Parathyroid adenoma (tissue), 2 donors: ENCODE measurements around the gene ROS1.

Source experiments
- H2AFZ ChIP-seq: fragments of 300-600 bp; sonication (generic); one replicate; pipeline ENCODE4 v1.7.0; 2017; ENCODE audit warnings: antibody characterized with exemption, mild to moderate bottlenecking
- H3K27ac ChIP-seq: fragments of 300-600 bp; sonication (generic); one replicate; pipeline ENCODE4 v1.7.0; 2017
- H3K27me3 ChIP-seq: fragments of 300-600 bp; sonication (generic); one replicate; pipeline ENCODE4 v1.7.0; 2017; ENCODE audit warnings: low read length; ENCODE audit not compliant: control insufficient read depth, insufficient read depth
- H3K36me3 ChIP-seq: fragments of 300-600 bp; sonication (generic); one replicate; pipeline ENCODE4 v1.7.0; 2017; ENCODE audit warnings: low read length; ENCODE audit not compliant: control insufficient read depth, insufficient read depth
- H3K4me1 ChIP-seq: fragments of 300-600 bp; sonication (generic); one replicate; pipeline ENCODE4 v1.7.0; 2017; ENCODE audit warnings: control low read depth
- H3K4me2 ChIP-seq: fragments of 300-600 bp; sonication (generic); one replicate; pipeline ENCODE4 v1.7.0; 2017; ENCODE audit warnings: low read length
- H3K4me3 ChIP-seq: fragments of 300-600 bp; sonication (generic); one replicate; pipeline ENCODE4 v1.7.0; 2017; ENCODE audit warnings: low read depth, low read length
- H3K79me2 ChIP-seq: fragments of 300-600 bp; sonication (generic); one replicate; pipeline ENCODE4 v1.7.0; 2017; ENCODE audit warnings: control low read depth
- H3K9ac ChIP-seq: fragments of 300-600 bp; sonication (generic); one replicate; pipeline ENCODE4 v1.7.0; 2017; ENCODE audit warnings: mild to moderate bottlenecking
- H3K9me3 ChIP-seq: fragments of 300-600 bp; sonication (generic); one replicate; pipeline ENCODE4 v1.7.0; 2017; ENCODE audit warnings: low read length; ENCODE audit not compliant: control insufficient read depth
- TF ChIP-seq, protein P1 (sequence below): fragments of 300-600 bp; sonication (generic); IDR thresholded peaks from one replicate; pipeline ENCODE4 v1.7.0; 2017; ENCODE audit warnings: antibody characterized with exemption, mild to moderate bottlenecking
- donor health status: primary hyperparathyroidism.

The ROS1 gene

DNA sequence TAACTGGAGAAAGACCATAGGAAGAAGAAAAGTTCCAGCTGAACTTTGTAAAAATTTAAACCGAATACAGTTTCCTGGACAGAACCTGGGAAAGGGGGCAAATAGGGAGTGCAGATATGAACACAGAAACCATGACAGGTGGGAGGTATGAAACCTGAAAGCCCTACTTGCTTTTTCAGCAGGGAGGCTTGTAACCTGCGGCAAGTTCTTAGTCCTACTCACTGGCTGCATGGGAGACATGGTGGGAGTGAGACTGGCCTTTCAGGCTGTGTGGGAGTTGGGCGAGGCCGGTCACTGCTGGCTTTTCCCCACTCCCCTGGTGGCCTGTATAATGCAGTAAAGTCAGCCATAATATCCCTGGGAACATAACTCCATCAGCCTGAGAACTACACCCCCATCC is 54.2 kb downstream of the ROS1 start:
- H3K4me3 ChIP-seq, result no peak overlapping the region
- H3K27ac ChIP-seq, result no peak overlapping the region
- no peaks in the 10 kb centered on the region for H3K36me3 ChIP-seq
- no peak overlapping the region for H2AFZ ChIP-seq
- no peaks in the 10 kb centered on the region for H3K27me3 ChIP-seq
- no peaks in the 10 kb centered on the region for H3K9me3 ChIP-seq
- H3K9ac ChIP-seq, result no peak overlapping the region
- H3K79me2 ChIP-seq, result no peaks in the 10 kb centered on the region
- no peak overlapping the region for H3K4me2 ChIP-seq
- no peaks in the 10 kb centered on the region for H3K4me1 ChIP-seq
- TF ChIP-seq, protein P1, sequence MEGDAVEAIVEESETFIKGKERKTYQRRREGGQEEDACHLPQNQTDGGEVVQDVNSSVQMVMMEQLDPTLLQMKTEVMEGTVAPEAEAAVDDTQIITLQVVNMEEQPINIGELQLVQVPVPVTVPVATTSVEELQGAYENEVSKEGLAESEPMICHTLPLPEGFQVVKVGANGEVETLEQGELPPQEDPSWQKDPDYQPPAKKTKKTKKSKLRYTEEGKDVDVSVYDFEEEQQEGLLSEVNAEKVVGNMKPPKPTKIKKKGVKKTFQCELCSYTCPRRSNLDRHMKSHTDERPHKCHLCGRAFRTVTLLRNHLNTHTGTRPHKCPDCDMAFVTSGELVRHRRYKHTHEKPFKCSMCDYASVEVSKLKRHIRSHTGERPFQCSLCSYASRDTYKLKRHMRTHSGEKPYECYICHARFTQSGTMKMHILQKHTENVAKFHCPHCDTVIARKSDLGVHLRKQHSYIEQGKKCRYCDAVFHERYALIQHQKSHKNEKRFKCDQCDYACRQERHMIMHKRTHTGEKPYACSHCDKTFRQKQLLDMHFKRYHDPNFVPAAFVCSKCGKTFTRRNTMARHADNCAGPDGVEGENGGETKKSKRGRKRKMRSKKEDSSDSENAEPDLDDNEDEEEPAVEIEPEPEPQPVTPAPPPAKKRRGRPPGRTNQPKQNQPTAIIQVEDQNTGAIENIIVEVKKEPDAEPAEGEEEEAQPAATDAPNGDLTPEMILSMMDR, result no peak

DNA sequence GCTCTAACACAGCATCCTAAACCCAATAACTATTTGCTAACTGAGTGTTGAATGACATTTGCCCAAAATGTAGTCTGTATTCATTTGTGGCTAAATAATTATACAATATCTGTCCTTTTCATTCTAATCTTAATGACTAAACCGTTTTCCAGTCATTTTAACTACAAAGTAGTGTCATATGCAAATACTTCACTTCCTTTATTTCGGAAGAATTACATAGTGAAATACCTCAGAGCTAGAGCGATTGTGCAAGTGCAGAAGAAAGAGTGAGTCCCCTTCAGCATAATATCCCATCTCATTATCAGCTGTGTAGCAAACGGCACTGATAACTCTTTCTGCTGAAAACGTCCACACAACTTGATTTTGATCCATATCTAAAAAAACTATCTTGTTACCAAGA is 66.2 kb downstream of the ROS1 start:
- H2AFZ ChIP-seq, result no peak overlapping the region
- no peak overlapping the region for H3K9ac ChIP-seq
- no peaks in the 10 kb centered on the region for H3K9me3 ChIP-seq
- H3K36me3 ChIP-seq, result no peaks in the 10 kb centered on the region
- no peak overlapping the region for H3K4me3 ChIP-seq
- H3K27ac ChIP-seq, result no peak overlapping the region
- H3K79me2 ChIP-seq, result no peaks in the 10 kb centered on the region
- H3K4me2 ChIP-seq, result no peak overlapping the region
- TF ChIP-seq, protein P1, result no peak
- H3K27me3 ChIP-seq, result no peaks in the 10 kb centered on the region
- no peaks in the 10 kb centered on the region for H3K4me1 ChIP-seq

DNA sequence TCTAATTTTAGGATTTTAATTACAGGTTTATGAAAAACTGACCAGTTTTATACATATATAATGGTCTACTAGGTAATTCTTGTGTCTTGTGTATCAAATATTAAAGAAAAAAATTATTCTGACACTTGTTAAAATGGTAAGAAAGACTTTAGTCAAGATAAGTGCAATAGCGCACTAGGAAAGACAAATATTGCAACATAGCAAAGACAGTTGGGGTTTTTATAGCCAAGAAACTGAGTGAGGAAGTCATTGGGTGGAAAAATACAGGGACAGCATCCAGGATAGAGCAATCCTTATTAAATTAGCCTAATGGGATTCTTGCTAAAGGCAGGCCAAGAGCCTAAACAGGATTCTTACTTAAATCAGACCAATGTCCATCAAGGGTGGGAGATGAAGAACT is 71.1 kb downstream of the ROS1 start:
- Histone ChIP-seq H3K4me2 (no peak overlapping the region), H3K9ac (no peak overlapping the region), H3K4me3 (no peak overlapping the region), H3K4me1 (no peaks in the 10 kb centered on the region), H3K9me3 (no peaks in the 10 kb centered on the region), H3K79me2 (no peaks in the 10 kb centered on the region), H3K27me3 (no peaks in the 10 kb centered on the region), H3K36me3 (no peaks in the 10 kb centered on the region), H3K27ac (no peak overlapping the region), H2AFZ (no peak overlapping the region)
- TF ChIP-seq, protein P1, result no peak

DNA sequence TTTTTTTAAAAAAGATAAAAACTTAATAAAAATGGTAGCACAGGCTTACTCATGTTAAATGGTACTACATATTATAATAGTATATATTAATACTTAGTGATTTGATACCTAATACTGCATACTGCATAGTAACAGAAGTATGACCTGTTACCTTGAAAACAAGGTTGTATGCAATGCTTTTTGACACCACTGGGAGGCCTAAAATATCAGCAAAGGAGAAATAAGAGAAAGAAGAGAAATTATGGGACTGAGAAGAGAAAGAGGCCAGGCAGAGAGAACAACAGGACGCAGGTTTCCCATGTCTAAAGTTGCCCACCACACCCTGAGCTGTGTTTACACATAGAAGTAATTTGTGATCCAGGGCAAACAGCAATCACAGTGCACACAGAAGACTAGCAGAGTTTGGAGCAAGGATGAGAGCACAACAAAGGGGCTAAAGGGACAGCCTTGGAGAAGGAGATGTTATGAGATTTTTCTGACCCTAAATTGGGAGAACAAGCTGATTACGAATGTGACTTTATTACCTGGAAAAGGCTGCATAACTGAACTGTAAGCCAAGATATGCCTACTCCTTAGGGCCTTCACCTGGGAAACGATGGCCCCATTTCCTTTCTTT is 73.2 kb downstream of the ROS1 start:
- no peak overlapping the region for H3K9ac ChIP-seq
- H3K27ac ChIP-seq, result no peak overlapping the region
- no peak overlapping the region for H2AFZ ChIP-seq
- no peaks in the 10 kb centered on the region for H3K27me3 ChIP-seq
- H3K4me3 ChIP-seq, result no peak overlapping the region
- H3K4me1 ChIP-seq, result no peaks in the 10 kb centered on the region
- H3K4me2 ChIP-seq, result no peak overlapping the region
- TF ChIP-seq, protein P1, result no peak
- no peaks in the 10 kb centered on the region for H3K36me3 ChIP-seq
- no peaks in the 10 kb centered on the region for H3K9me3 ChIP-seq
- H3K79me2 ChIP-seq, result no peaks in the 10 kb centered on the region

DNA sequence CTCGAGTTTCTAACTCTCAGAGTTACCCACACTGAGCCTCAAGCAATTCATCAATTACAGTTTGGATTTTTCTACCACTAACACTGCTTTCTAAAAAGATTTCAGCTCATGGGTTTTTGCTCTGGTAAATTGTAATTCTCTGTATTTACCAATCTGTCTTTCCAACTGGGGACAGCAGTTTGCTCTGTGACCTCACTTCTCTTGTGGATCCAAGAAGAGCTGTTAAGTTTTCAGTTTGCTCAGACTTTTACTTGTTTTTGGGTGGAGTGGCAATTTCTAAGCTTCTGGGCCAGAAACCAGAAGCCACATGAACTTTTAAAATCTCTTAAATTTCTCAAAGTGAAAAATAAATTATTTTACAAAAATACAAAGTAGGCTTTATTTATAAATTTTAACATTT is 74.2 kb downstream of the ROS1 start:
- H3K36me3 ChIP-seq, result no peaks in the 10 kb centered on the region
- H3K9me3 ChIP-seq, result no peaks in the 10 kb centered on the region
- no peak overlapping the region for H2AFZ ChIP-seq
- no peak overlapping the region for H3K9ac ChIP-seq
- no peak overlapping the region for H3K4me3 ChIP-seq
- H3K4me1 ChIP-seq, result no peaks in the 10 kb centered on the region
- TF ChIP-seq, protein P1, result no peak
- H3K27ac ChIP-seq, result no peak overlapping the region
- H3K79me2 ChIP-seq, result no peaks in the 10 kb centered on the region
- H3K4me2 ChIP-seq, result no peak overlapping the region
- H3K27me3 ChIP-seq, result no peaks in the 10 kb centered on the region
